ENCODE data around the gene C6orf136. TPM values are rescaled to one million over a fixed set of nuclear protein-coding genes. Genes with fewer than 3 reads are reported as not detected.

The C6orf136 gene
- total and polyA plus RNA-seq, 9 of the 15 experiments (the other 6 are each of a cell fraction or from before 2014, with no cell fraction given) = 14.1 to 63.1 (median 18.4) TPM

GRCh38 chr6:30672445-30673253, 25.7 kb downstream of the C6orf136 start, which contains the start of gene DHX16 (continued):
- TF ChIP-seq EP300 (IDR thresholded peaks at IDR 0.05; ENCODE audit: low read length) (peak; percentile 58; the same call in 1 of the 2 replicates), SNAPC5 (CRISPR knock-in tag; IDR thresholded peaks at IDR 0.05) (no peak), HMBOX1 (IDR thresholded peaks at IDR 0.05) (no peak), ZNF24 (IDR thresholded peaks at IDR 0.05) (peak; percentile 97), HDAC8 (tag; IDR thresholded peaks at IDR 0.05) (0 out of 2 replicates have a peak, but pooled peaks have one; percentile 45), ETV5 (CRISPR knock-in tag; IDR thresholded peaks at IDR 0.05; ENCODE audit: low read depth) (no peak; the same call in 1 of the 2 replicates), TAL1 (IDR thresholded peaks at IDR 0.05) (no peak), OTX1 (CRISPR knock-in tag; IDR thresholded peaks at IDR 0.05) (no peak), MIER1 (IDR thresholded peaks at IDR 0.05; ENCODE audit: low read depth) (no peak), LCOR (CRISPR knock-in tag; IDR thresholded peaks at IDR 0.05) (peak; percentile 91), SIN3A (IDR thresholded peaks at IDR 0.05; ENCODE audit: borderline replicate concordance in 2 of 2, control insufficient read depth in 1 of 2, low read depth in 2 of 2, low read length in 2 of 2) (peak; percentile 90 to 93; a peak in 2 of 4 replicates), POLR3G (IDR thresholded peaks at IDR 0.05; ENCODE audit: extremely low read depth, insufficient read length, insufficient replicate concordance) (no peak), KDM4B (IDR thresholded peaks at IDR 0.05; ENCODE audit: borderline replicate concordance in 2 of 2, low read depth in 1 of 2) (no peak), NR2C1 (IDR thresholded peaks at IDR 0.05) (no peak; the same call in 1 of the 2 replicates), NR2C1 (tag; IDR thresholded peaks at IDR 0.05) (no peak), SUPT5H (IDR thresholded peaks at IDR 0.05) (peak; percentile 80), EZH2 (IDR thresholded peaks at IDR 0.05; ENCODE audit: borderline replicate concordance, low read depth, low read length) (no peak), EP400 (IDR thresholded peaks at IDR 0.05) (peak; percentile 72), E2F3 (CRISPR knock-in tag; IDR thresholded peaks at IDR 0.05) (0 out of 2 replicates have a peak, but pooled peaks have one; percentile 16), BCOR (IDR thresholded peaks at IDR 0.05) (peak; percentile 42; the same call in 1 of the 2 replicates), MCM2 (IDR thresholded peaks at IDR 0.05; ENCODE audit: low read depth) (no peak)
- TF ChIP-seq, protein P1, sequence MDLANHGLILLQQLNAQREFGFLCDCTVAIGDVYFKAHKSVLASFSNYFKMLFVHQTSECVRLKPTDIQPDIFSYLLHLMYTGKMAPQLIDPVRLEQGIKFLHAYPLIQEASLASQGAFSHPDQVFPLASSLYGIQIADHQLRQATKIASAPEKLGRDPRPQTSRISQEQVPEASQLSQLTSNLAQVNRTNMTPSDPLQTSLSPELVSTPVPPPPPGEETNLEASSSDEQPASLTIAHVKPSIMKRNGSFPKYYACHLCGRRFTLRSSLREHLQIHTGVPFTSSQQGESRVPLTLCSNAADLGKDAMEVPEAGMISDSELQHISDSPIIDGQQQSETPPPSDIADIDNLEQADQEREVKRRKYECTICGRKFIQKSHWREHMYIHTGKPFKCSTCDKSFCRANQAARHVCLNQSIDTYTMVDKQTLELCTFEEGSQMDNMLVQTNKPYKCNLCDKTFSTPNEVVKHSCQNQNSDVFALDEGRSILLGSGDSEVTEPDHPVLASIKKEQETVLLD (IDR thresholded peaks at IDR 0.05) = no peak
- TF ChIP-seq, protein P2, sequence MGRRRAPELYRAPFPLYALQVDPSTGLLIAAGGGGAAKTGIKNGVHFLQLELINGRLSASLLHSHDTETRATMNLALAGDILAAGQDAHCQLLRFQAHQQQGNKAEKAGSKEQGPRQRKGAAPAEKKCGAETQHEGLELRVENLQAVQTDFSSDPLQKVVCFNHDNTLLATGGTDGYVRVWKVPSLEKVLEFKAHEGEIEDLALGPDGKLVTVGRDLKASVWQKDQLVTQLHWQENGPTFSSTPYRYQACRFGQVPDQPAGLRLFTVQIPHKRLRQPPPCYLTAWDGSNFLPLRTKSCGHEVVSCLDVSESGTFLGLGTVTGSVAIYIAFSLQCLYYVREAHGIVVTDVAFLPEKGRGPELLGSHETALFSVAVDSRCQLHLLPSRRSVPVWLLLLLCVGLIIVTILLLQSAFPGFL (CRISPR knock-in tag; IDR thresholded peaks at IDR 0.05) = 0 out of 2 replicates have a peak, but pooled peaks have one; percentile 57
- TF ChIP-seq, protein P3, sequence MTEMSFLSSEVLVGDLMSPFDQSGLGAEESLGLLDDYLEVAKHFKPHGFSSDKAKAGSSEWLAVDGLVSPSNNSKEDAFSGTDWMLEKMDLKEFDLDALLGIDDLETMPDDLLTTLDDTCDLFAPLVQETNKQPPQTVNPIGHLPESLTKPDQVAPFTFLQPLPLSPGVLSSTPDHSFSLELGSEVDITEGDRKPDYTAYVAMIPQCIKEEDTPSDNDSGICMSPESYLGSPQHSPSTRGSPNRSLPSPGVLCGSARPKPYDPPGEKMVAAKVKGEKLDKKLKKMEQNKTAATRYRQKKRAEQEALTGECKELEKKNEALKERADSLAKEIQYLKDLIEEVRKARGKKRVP (CRISPR knock-in tag; IDR thresholded peaks at IDR 0.05) = no peak

Data from K562 (cell line).